HG03135 (cell line): Measurements from ENCODE around the gene SLC6A11.

Experiments
- ATAC-seq: cut with Tn5 transposase; IDR thresholded peaks from one replicate; pipeline ENCODE4 v1.9.1; 2021; ENCODE audit warnings: mild to moderate bottlenecking, moderate library complexity; ENCODE audit not compliant: unreplicated experiment

Gene SLC6A11

DNA sequence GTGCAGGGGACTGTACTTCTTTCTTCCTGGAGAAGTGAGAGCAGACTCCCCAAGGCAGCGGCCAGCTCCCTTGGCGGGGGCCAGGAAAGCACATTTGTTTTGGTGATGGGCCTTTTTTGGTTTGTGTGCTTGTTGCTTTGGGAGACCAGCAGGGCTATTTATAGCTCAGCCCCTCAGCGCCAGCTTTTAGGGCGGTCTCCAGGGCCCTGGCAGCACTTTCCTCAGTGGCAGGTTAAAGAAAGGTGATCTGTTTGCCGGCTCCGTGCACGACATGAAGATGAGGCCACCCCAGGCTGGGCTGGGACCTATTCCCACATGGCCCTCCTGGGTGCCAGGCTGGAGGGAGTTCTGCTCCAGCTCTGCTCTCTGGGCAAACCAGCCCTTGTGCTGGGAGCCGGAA, 21.8 kb downstream of the SLC6A11 start:
- ATAC-seq, result no peak

DNA sequence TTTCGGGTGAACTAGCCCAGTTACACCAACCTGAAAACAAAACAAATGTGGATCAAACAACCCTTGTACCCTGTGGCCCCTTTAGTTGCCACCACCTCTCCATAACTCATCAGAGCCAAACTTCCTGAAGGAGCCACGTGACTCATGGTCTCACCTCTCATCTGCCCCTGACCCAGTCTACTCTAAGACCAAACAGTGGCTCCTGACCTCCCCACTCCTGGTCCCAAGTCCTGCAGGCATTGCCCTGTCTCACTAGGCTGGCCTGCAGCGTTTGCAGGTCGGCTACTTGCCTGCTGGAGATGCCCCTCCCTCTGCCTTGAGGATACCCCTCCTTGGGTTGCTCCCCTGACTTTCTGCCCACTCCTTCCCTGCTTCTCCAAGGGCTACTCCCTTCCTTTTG, 23.1 kb downstream of the SLC6A11 start:
- ATAC-seq, result no peak

DNA sequence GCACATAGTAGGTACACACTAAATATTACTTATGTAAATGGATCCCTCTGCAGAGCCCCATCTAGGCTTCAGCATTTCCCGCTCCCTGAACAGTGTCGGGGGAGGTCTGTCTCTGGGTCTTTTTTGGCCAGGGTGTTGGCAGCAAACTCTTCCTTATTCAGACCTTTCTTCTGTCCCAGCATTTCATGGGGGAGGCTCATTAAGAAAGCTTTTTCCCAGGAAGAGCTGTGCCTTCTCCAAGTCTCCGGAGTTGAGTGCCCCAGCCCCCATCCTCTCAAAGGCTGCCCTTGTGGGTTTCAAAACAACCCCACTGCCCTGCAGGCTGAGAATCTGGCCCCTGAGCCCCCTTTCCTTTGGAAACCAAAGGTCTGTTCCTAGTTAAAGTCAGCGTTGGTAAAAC, 25.1 kb downstream of the SLC6A11 start:
- ATAC-seq, result no peak

DNA sequence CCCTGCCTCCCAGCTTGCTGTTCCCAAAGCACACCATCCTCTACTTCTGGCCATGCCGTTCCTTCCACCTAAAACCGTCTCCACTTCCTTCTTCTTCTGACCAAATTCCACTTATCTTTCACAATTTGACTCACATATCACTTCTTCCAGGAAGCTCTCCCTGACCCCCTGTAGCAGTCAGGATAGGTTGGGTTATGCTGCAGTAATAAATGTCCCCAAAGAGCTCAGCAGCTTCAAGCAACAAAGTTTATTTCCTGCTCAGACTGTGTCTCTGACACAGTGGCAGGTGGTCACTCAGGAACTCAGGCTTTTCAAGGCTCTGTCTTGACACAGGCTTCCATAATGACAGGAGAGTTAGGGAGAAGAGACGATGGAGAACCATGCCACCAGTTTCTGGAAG, 27.4 kb downstream of the SLC6A11 start:
- ATAC-seq, result no peak

GRCh38 chr3:10845001-10845761, 29.2 kb downstream of the SLC6A11 start:
- ATAC-seq, result no peak

DNA sequence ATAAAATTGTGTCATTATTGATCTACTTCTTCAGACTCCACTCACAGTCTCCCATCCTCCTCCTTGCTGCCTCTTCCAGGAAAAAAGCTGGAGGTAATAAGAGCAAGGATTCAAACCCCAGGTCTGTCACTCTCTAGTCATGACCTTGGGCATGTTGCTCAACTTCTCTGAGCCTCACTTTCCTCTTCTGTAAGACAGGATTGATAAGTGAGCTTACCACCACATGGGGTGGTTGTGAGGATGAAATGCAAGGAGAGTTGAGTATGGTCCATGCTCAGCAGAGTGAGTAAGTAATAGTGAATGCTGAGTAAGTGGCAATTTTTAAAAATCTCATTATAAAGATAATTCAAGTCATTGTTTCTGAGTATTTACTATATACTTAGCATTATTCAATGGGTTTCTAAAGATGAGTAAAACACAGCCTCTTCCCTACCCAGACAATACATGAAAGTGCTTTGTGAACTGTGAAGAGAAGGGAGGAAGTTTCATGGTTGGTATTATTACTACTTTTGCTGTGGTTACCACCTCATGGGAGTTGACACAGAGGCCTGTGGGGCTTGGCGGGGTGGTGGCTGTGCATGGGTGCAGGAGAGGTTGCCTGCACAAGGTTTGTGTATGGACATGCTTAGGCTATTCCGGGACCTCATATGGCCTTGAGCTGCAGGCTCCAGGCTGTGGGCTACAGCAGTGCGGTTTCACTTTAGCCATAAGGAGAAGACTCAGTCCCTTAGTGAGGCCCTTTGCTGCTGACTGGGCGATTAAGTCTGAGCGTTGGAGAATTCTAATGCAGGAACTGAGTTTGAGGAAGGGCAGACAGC, 30.0 kb downstream of the SLC6A11 start:
- ATAC-seq, result no peak

GRCh38 chr3:10846657-10846975, 30.6 kb downstream of the SLC6A11 start:
- ATAC-seq, result no peak

GRCh38 chr3:10848261-10848660, 32.2 kb downstream of the SLC6A11 start:
- no peak for ATAC-seq

DNA sequence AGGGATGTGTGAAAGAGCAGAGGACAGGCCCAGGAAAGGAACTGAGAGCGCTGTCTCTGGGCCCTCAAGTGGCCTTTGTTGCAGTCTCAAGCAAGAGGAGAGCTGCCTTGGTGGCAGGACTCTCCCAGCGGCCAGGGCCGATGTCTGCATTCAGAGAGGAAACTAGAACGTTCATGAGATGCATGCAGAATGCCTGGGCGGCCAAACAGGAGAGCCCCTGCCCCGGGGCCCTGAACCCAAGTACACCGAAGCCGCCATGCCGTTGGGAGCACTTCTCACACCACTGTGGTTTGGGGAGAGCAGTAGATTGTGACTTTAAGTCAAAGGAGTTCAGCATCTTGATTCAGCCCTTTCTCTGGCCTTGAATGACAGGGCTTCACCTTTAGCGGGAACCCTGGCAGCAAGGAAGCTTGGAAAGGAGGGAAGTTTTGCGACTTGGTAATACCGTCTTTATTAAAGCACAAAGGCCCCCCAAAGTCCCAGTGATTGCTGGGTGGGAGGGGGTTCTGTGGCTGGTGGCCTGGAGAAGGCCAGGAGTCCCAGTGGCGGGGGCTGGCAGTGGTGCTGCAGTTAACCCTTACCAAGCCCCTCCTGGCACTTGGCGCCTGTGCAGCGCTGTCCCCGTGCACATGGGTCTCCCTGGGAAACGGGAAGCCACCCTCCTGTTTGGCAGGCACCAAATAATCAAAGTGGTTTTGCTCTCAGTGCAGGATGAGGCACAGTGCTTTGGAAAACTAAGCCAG, 36.2 kb downstream of the SLC6A11 start:
- ATAC-seq, result no peak

- no peak for ATAC-seq
Measured at GRCh38 chr3:10855083-10855870, 39.2 kb downstream of the SLC6A11 start.

DNA sequence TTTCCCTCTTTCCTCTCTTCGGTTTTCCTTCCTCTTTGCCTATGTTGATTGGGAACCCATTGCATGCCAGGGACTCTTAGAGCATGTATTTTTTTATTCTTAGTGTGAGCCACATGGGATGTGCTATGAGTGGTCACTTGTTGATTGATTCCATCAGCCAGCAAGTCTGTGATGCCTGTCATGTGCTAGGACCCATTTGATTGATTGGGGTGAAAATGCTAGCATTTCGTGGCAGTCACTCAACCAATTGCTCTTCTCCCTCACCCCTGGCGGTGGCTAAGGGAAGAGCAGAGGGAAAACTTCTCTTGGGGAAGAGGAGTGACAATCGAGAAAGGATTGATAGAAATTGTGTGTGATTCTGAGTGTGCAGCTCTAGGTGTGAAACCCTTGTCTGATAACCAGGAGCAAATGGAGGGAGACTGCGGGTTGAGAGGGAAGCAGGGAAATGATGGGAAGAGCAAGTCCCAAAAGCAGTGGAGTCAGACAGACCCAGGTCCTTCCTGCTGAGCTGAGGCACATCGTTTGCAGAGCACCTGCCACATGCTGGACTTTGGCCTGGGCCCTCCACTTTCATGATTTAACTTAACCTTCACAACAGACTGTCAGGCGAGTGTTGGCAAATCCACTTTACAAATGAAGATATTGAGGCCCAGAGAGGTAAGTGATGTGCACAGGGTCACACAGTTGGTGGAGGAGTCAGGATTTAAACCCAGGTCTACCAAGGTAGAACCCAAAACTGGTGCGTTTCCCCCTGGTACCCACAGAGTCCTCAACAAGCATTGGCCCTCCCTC, 40.0 kb downstream of the SLC6A11 start:
- ATAC-seq, result no peak

GRCh38 chr3:10857235-10857634, 41.2 kb downstream of the SLC6A11 start:
- no peak for ATAC-seq

- ATAC-seq, result no peak
Measured at GRCh38 chr3:10858091-10858490, 42.1 kb downstream of the SLC6A11 start.

DNA sequence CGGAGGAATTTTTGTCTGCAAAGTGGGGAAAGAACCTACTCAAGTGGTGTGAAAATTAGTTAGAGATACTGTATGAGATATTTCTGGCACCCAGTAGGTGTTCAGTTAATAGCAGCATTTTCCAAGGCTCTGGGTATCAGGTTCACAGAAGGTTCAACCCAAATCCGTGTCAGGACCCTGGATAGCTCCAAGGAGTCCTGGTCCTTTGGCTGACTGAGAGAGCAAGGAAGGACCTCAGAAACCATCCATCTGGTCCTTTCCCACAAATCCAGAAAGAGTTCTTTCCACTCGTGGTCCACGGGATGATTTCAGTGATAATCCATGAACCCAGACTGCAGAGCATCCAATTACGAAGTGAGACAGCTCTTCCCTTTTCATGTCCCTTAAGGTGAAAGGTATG, 51.4 kb downstream of the SLC6A11 start:
- no peak for ATAC-seq

DNA sequence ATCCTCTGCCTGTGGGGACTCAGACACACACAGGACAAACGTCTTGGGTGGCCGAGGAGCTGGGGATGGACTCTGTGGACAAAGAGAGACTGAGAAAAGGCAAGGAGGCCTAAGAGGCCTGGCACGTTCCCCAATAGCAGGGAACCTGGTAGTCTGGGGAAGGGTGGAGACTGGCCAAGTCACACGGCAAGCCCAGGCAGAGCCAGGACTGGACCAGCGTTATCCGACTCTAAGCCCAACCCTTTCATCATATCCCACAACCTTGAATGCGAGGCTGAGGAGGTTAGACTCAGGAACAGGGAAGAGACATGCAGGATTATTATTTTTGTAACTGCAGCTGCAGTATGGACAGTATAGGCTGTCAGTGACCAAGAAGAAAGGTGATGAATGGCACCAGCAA, 53.4 kb downstream of the SLC6A11 start:
- ATAC-seq, result no peak

- no peak for ATAC-seq
Measured at GRCh38 chr3:10870296-10870695, 54.3 kb downstream of the SLC6A11 start.

- no peak for ATAC-seq
Measured at GRCh38 chr3:10873415-10873814, 57.4 kb downstream of the SLC6A11 start.

- ATAC-seq, result no peak
Measured at GRCh38 chr3:10875914-10876313, 59.9 kb downstream of the SLC6A11 start.

DNA sequence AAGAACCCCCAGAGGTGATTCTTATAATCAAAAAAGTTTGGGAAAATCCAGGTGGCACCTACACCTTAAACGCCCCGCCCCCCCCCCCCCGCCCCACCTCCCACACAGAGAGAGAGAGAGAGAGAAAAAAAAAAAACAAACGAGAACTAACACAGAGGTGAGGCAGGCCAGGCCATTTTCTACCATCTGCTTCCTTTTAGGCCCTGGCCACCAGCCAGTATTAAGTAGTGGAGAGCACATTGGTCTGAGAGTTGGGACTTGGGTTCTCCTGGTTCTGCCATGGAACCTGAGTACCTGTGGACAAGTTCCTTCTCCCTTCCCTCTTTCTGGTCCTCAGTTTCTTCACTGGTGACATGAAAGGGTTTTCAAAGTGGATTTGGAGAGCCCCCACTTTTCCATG, 60.6 kb downstream of the SLC6A11 start:
- no peak for ATAC-seq

GRCh38 chr3:10882851-10883250, 66.8 kb downstream of the SLC6A11 start:
- ATAC-seq, result no peak
